Testis (tissue), 2 donors: ENCODE results near the gene ANKS4B.
A peak's percentile ranks its signal among the peaks of the same experiment; 100 is the strongest.

Experiments used
- POLR2A ChIP-seq: fragments of 450-650 bp; IDR thresholded peaks from one replicate; pipeline ENCODE4 v1.6.1; 2017; ENCODE audit warnings: antibody characterized with exemption, mild to moderate bottlenecking, moderate library complexity
- TF ChIP-seq, protein P1 (sequence below), 3 experiments: fragments of 450-650 bp in 2 of 3; fragments of 200-600 bp in 1 of 3; sonication (generic) in 1 of 3; IDR thresholded peaks; one replicate each; pipeline ENCODE4 v1.5.1; 2016 to 2019; ENCODE audit warnings: antibody characterized with exemption in 3 of 3, mild to moderate bottlenecking in 2 of 3, moderate library complexity in 1 of 3

DNA sequence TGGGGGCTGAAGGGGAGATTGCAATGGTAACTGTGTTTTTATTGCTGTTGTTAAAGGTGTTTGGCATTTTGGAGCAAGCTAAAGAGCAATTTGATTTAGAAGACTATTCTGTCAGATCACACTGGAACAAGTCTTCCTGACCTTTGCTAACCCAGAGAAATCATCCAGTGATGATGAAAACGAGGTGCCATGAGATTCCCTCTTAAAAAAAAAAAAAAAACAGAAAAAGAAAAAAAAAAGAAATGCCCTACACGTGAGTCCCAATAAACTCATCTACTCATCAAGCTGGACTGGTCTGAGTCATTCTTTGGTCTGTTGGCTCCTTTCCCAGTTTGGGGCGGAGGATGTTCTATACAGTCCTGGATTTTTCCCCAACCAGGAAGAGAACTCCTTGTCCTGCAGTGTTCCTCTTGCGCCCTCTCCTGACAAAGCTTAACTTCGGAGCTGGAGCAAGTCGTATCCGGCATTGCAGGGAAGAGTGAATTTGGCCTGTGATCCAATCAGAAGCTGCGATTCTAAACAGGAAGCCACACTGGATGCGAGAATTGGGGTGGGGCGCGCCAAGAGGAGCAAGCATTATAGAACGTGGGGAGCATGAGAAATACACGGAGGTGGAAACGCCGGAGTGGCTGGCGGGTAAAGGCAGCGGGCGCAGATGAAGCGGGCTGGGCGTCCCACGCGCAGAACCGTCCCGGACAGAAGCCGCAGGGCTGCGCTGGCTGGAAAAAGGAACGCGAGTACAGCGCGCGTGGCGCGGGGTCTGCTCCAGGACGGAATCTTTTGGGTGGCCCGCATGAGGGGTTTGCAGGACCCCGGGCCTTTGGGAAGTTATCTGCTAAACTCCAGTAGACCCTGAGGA is 67.0 kb downstream of the ANKS4B start:
- TF ChIP-seq, protein P1, sequence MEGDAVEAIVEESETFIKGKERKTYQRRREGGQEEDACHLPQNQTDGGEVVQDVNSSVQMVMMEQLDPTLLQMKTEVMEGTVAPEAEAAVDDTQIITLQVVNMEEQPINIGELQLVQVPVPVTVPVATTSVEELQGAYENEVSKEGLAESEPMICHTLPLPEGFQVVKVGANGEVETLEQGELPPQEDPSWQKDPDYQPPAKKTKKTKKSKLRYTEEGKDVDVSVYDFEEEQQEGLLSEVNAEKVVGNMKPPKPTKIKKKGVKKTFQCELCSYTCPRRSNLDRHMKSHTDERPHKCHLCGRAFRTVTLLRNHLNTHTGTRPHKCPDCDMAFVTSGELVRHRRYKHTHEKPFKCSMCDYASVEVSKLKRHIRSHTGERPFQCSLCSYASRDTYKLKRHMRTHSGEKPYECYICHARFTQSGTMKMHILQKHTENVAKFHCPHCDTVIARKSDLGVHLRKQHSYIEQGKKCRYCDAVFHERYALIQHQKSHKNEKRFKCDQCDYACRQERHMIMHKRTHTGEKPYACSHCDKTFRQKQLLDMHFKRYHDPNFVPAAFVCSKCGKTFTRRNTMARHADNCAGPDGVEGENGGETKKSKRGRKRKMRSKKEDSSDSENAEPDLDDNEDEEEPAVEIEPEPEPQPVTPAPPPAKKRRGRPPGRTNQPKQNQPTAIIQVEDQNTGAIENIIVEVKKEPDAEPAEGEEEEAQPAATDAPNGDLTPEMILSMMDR (IDR thresholded peaks at IDR 0.05) = peak; percentile 75 to 92 (median 80)
- no peak for TF ChIP-seq POLR2A
